ENCODE measurements around the gene SPIN3. TPM values are rescaled to one million over a fixed set of nuclear protein-coding genes. Genes with fewer than 3 reads are reported as not detected.
"Not testable (repeated sequence)": the region's sequence is repeated elsewhere in the genome, so short reads cannot be mapped to it uniquely, and the experiment has no call there.

The SPIN3 gene
- total RNA-seq, 1 experiment from 2014 or later = 17.9 TPM

DNA sequence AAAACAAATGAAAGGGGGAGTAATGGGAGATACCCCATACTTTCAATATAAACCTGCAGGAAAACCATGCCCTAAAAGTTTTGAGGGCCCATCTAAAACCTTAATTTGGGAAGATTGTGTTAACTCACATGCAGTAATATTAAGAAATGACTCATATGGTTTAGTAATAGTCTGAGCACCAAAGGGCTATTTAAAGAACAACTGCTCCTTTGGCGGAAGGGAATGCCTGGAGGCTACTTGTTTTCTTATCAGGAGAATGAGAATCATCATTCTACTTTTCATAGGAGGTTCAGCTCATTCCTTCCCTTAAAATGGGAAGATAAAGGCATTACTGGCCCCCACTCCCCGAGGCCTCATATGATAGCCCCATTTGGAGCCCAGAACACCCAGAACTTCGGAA, 47.6 kb downstream of the SPIN3 start:
- CTCF ChIA-PET = no interaction called here
- TF ChIP-seq CTCF (IDR thresholded peaks at IDR 0.05; ENCODE audit: insufficient read depth in 1 of 2, low read depth in 1 of 2, low read length in 1 of 2, severe bottlenecking in 1 of 2, unreplicated experiment in 1 of 2) = no peak
- Histone ChIP-seq H3K4me1 (peaks cover 9% of the 10 kb centered on the region), H3K27me3 (replicated peaks; ENCODE audit: control insufficient read depth, insufficient read depth, low read length) (no peaks in the 10 kb centered on the region), H3K9me3 (no peaks in the 10 kb centered on the region), H3K36me3 (ENCODE audit: control insufficient read depth, insufficient read depth, low read length) (no peaks in the 10 kb centered on the region), H3K4me3 (ENCODE audit: low read depth, low read length) (no peak overlapping the region)
- Mint-ChIP-seq H3K4me1 (ENCODE audit: low read depth, unreplicated experiment) (no peaks in the 10 kb centered on the region), H3K9me3 (ENCODE audit: unreplicated experiment) (peaks cover 12% of the 10 kb centered on the region), H3K36me3 (ENCODE audit: insufficient read depth, unreplicated experiment) (peaks cover 8% of the 10 kb centered on the region), H3K4me3 (ENCODE audit: unreplicated experiment) (no peak overlapping the region), H3K27me3 (ENCODE audit: insufficient read depth, unreplicated experiment) (no peaks in the 10 kb centered on the region), H3K27ac (ENCODE audit: unreplicated experiment) (no peak overlapping the region)
- no peak for DNase-seq
- POLR2A ChIA-PET = no interaction called here
- intact Hi-C loops (cut with micrococcal nuclease; ENCODE audit: unreplicated experiment) = no loop called here
- no TSS peak for BruUV-seq (replicated peaks)

- H3K4me3 ChIP-seq (ENCODE audit: low read depth, low read length); H3K4me1 ChIP-seq; H3K4me1 Mint-ChIP-seq (ENCODE audit: low read depth, unreplicated experiment); DNase-seq; H3K27me3 ChIP-seq (replicated peaks; ENCODE audit: control insufficient read depth, insufficient read depth, low read length); H3K9me3 ChIP-seq; H3K27me3 Mint-ChIP-seq (ENCODE audit: insufficient read depth, unreplicated experiment); CTCF ChIA-PET; H3K4me3 Mint-ChIP-seq (ENCODE audit: unreplicated experiment); H3K36me3 ChIP-seq (ENCODE audit: control insufficient read depth, insufficient read depth, low read length); H3K9me3 Mint-ChIP-seq (ENCODE audit: unreplicated experiment); intact Hi-C loops (cut with micrococcal nuclease; ENCODE audit: unreplicated experiment); POLR2A ChIA-PET; BruUV-seq (replicated peaks); H3K36me3 Mint-ChIP-seq (ENCODE audit: insufficient read depth, unreplicated experiment); H3K27ac Mint-ChIP-seq (ENCODE audit: unreplicated experiment): not testable (repeated sequence)
These were observed 49.1 kb downstream of the SPIN3 start for GRCh38 chrX:56946201-56946600.

- H3K9me3 Mint-ChIP-seq (ENCODE audit: unreplicated experiment); H3K4me1 Mint-ChIP-seq (ENCODE audit: low read depth, unreplicated experiment); H3K4me1 ChIP-seq; H3K36me3 Mint-ChIP-seq (ENCODE audit: insufficient read depth, unreplicated experiment); H3K36me3 ChIP-seq (ENCODE audit: control insufficient read depth, insufficient read depth, low read length); BruUV-seq (replicated peaks); CTCF ChIA-PET; H3K9me3 ChIP-seq; H3K27me3 ChIP-seq (replicated peaks; ENCODE audit: control insufficient read depth, insufficient read depth, low read length); H3K4me3 ChIP-seq (ENCODE audit: low read depth, low read length); H3K27me3 Mint-ChIP-seq (ENCODE audit: insufficient read depth, unreplicated experiment); intact Hi-C loops (cut with micrococcal nuclease; ENCODE audit: unreplicated experiment); POLR2A ChIA-PET: not testable (repeated sequence)
- peak overlapping the region; percentile 42 for H3K27ac Mint-ChIP-seq (ENCODE audit: unreplicated experiment)
- DNase-seq = peak in 1 of 2 experiments; percentile 45
- peak overlapping the region; percentile 24 for H3K4me3 Mint-ChIP-seq (ENCODE audit: unreplicated experiment)
These were observed 50.1 kb downstream of the SPIN3 start for GRCh38 chrX:56945226-56945625.

DNA sequence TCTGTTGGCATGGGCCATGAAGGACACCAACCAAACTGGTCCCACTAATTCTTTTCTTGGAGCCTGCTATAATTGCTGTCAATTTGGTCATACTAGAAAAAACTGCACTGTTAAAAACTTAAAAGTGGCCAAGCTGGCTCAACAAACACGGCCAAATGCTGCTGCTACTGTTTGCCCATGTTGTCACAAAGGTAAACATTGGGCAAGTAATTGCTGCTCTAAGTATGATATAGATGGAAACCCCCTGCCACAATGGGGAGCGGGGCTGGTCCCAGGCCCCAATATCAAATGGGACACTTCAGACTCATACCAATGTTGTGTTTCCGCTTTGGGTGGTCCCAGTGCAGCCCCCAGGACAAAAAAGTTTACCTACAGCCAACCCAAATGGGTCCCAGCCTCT, 52.1 kb downstream of the SPIN3 start:
- no peak for DNase-seq
- H3K9me3 ChIP-seq = no peaks in the 10 kb centered on the region
- no peak overlapping the region for H3K4me3 ChIP-seq (ENCODE audit: low read depth, low read length)
- CTCF ChIA-PET = interaction anchor here (0.9 kb wide), 1 partner anchor 35 kb away, joined by 4 read pairs; no protein-coding TSS in a partner anchor
- H3K27me3 ChIP-seq (replicated peaks; ENCODE audit: control insufficient read depth, insufficient read depth, low read length) = no peaks in the 10 kb centered on the region
- H3K27ac Mint-ChIP-seq (ENCODE audit: unreplicated experiment) = no peak overlapping the region
- POLR2A ChIA-PET = no interaction called here
- BruUV-seq (replicated peaks) = no TSS peak
- no peaks in the 10 kb centered on the region for H3K4me1 Mint-ChIP-seq (ENCODE audit: low read depth, unreplicated experiment)
- H3K4me3 Mint-ChIP-seq (ENCODE audit: unreplicated experiment) = no peak overlapping the region
- no peaks in the 10 kb centered on the region for H3K27me3 Mint-ChIP-seq (ENCODE audit: insufficient read depth, unreplicated experiment)
- H3K36me3 Mint-ChIP-seq (ENCODE audit: insufficient read depth, unreplicated experiment) = no peaks in the 10 kb centered on the region
- no peaks in the 10 kb centered on the region for H3K36me3 ChIP-seq (ENCODE audit: control insufficient read depth, insufficient read depth, low read length)
- TF ChIP-seq CTCF (IDR thresholded peaks at IDR 0.05; ENCODE audit: insufficient read depth in 1 of 2, low read depth in 1 of 2, low read length in 1 of 2, severe bottlenecking in 1 of 2, unreplicated experiment in 1 of 2) = no peak
- peaks cover 10% of the 10 kb centered on the region for H3K9me3 Mint-ChIP-seq (ENCODE audit: unreplicated experiment)
- intact Hi-C loops (cut with micrococcal nuclease; ENCODE audit: unreplicated experiment) = no loop called here
- peaks cover 9% of the 10 kb centered on the region for H3K4me1 ChIP-seq

Other genes starting within 250 kb of the SPIN3 start
- 14.2 and 14.3 TPM in 2 replicates for gene SPIN2B, start 126.0 kb upstream of the SPIN3 start, total RNA-seq (2022)
- 0.91 and 1.6 TPM in 2 replicates for gene SPIN2A, start 141.9 kb upstream of the SPIN3 start, total RNA-seq (2022)